Umbilical cord (tissue), 2 donors: ENCODE results near the gene SPEF1. TPM values are rescaled to one million over a fixed set of nuclear protein-coding genes. Genes with fewer than 3 reads are reported as not detected.
"Not testable (repeated sequence)": the region's sequence is repeated elsewhere in the genome, so short reads cannot be mapped to it uniquely, and the experiment has no call there.

Experiments used
- DNase-seq: peaks from one replicate; pipeline ENCODE4 v3.0.0-alpha.2; 2015; ENCODE audit warnings: low spot score
- total RNA-seq: library from RNA; depleted of rRNA; stranded (reverse); fragments of >200 nt; gene quantifications from one replicate; pipeline ENCODE4 v1.2.3, GENCODE V29; 2014; ENCODE audit warnings: low replicate concordance; ENCODE audit not compliant: insufficient read depth

Gene SPEF1
- 0.72 TPM for total RNA-seq

GRCh38 chr20:3781153-3781910 is at the start of gene SPEF1:
Gene SPEF1, minus strand, starts transcription at chr20:3781448. Its CDS starts 161 bp downstream, at chr20:3781287.
- peak; percentile 99 for DNase-seq

- not testable (repeated sequence) for DNase-seq
Observed at GRCh38 chr20:3829891-3830290, 48.6 kb upstream of the SPEF1 start.

DNA sequence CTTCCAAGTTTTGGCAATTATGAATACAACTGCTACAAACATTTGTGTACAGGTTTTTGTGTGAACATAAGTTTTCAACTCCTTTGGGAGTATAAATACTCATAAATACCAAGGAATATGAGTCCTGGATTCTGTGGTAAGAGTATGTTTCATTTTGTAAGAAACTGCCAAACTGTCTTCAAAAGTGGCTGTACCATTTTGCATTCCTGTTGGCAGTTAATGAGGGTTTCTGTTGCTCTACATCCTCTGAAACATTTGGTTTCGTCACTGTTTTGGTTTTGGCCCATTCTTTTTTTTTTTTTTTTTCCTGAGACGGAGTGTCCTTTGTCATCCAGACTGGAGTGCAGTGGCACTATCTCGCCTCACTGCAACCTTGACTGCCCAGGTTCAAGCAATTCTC is 47.5 kb upstream of the SPEF1 start:
- DNase-seq: no peak

GRCh38 chr20:3826420-3826819 is 45.2 kb upstream of the SPEF1 start:
- no peak for DNase-seq

DNA sequence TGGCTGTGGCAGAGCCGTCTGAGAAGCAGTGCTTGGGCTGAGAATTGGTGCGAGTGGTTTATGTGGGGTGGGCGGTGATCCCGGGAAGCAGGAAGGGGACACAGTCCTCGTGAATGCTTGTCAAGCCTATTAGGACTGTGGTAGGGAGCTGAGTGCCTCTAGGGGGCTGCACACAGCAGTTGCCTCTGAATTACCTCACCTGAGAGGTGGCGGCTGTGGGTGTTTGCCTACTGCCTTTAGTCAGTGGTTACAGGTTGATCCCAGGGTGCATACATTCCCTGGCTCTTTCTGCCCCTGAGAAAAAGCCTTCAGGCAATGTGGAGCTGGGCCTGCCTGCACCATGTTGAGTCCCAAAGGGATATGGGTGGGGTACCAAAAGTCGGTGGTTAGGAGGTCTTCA is 44.3 kb upstream of the SPEF1 start:
- DNase-seq: no peak

DNA sequence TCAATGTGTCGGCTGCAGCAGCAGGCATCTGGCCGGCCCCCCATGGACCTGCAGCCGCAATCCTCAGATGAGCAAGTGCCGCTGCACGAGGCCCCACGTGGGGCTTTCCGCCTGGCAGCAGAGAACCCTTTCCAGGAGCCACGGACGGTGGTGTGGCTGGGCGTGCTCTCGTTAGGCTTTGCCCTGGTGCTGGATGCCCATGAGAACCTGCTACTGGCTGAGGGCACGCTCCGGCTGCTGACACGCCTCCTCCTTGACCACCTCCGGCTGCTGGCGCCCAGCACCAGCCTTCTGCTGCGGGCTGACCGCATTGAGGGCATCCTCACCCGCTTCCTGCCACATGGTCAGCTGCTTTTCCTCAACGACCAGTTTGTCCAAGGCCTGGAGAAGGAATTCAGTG is 42.6 kb upstream of the SPEF1 start:
- DNase-seq: no peak

GRCh38 chr20:3821996-3822395 is 40.7 kb upstream of the SPEF1 start:
- no peak for DNase-seq

GRCh38 chr20:3820901-3821727 is 39.9 kb upstream of the SPEF1 start:
- DNase-seq: no peak

DNA sequence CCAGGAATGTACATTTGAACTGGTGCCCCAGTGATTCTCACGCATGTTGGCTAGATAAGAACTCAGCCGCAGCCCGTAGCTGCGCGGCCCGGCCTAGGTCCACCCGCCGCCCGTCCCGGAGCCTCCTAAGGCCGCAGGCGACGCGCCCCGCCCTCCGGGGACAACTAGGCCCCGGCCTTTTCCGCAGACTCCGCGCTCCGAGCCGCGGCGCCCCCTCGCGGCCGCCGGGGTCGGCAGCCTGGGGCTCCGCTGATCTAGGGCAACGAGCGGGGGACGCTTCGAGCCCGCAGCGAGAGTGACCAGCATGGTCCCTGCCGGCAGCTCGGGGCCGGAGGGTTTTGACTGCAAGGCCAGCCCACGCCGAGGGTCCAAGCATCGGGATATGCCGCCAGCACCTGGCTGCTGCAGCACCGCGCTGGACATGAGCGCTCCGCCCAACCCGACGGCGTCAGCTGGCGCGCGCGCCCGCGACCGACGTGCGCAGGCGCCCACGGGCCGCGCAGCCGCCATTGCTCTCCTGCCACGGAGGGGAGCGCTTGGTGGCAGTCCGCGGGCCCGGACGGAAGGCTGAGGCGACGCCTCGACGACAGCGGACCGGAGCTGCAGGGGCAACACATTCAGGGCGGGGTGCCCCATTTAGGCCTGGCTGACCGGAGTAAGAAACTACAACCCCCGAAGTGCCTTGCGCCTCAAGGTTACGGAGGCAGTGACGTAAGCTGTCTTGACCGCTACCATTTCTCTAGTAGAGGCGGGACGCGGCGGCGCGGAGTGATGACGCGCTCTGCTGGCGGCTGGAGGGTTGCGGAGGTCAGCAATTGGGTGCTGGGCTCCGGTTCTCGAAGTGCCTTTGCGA is 39.0 kb upstream of the SPEF1 start, which contains the start of gene AP5S1:
Gene AP5S1, plus strand, starts transcription at position 500 of the 853 bp plus-strand sequence. CDS start 1,571 bp downstream, outside the sequence.
- peak; percentile 98 for DNase-seq

DNA sequence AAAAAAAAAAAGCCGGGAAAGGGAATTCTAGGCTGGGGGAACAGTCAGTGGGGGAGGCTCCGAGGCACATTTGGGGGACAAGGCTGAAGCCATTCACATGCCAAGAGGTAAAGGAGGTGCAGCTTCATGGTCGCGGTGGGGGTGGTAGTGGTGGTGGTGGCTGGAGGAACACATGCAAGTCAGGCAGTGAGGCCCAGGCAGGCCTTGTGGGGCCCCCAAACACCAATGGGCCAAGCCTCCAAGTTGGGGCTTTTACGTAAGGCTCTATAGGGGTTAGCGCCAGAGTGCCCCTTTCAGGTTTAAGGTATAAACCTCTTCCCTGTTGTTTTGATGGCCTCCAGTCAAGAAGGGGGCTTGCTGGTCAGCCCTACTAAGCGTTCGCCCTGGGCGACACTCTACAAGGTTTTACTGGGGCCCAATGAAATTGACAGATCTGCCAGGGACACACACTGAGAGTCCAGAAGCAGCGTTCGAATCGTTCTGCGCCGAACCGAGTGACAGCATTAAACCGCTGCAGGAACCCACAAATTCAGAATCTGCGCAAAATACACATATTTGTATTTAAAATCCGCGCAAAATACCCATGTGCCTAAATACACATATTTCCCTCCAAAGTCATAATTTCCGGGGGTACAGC is 38.3 kb upstream of the SPEF1 start:
- no peak for DNase-seq

GRCh38 chr20:3818155-3819151 is 37.2 kb upstream of the SPEF1 start:
- DNase-seq: peak; percentile 77

DNA sequence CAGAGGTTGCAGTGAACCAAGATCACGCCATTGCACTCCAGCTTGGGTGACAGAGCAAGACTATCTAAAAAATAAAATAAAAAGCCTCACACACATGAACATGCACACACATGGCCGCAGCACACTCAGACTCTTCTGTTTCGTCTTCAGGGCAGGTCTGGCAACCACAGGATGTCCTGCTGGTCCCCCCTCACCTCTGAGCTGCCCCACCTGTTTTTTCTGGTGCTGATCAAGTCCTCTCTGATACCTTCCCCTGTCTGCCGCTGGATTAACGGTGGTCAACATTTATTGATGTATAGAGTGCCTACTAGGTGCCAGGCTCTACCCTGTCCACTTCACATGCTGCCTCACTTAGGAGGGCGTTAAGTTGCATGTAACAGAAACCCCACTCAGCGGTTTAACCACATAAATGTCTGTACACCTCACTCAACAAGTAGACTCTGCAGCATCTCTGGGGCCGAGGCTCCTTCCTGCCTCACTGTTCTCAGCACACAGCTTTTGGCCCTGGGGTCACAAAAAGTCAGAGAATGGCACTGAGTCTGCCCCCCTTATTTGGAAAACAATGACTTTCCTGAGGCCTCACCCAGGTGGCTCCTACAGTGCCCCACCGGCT is 34.6 kb upstream of the SPEF1 start:
- DNase-seq: no peak

DNA sequence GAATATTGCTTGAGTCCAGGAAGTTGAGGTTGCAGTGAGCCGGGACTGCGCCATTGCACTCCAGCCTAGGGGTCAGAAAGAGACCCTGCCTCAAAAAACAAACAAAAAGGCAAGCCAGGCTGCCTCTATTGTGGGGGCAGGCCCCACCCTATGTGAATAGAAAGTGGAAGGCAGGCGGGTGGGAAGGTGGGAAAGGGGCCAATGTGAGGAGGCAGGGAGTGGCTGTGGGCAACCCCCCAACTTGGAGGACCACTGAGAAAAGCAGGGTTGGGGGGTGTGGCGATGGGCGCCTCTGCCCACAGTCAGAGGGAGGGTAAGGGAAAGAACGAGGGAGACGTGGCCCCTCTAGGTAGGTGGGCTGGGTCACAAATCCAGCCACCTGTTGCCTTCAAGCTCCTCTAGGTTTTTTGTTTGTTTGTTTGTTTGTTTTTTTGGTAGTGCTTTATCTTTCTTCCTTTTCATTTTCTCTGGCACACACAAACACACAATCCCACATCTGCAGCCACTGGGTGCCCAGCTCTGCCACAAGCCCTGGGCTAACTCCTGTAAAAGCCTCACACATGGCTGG is 33.8 kb upstream of the SPEF1 start:
- no peak for DNase-seq

DNA sequence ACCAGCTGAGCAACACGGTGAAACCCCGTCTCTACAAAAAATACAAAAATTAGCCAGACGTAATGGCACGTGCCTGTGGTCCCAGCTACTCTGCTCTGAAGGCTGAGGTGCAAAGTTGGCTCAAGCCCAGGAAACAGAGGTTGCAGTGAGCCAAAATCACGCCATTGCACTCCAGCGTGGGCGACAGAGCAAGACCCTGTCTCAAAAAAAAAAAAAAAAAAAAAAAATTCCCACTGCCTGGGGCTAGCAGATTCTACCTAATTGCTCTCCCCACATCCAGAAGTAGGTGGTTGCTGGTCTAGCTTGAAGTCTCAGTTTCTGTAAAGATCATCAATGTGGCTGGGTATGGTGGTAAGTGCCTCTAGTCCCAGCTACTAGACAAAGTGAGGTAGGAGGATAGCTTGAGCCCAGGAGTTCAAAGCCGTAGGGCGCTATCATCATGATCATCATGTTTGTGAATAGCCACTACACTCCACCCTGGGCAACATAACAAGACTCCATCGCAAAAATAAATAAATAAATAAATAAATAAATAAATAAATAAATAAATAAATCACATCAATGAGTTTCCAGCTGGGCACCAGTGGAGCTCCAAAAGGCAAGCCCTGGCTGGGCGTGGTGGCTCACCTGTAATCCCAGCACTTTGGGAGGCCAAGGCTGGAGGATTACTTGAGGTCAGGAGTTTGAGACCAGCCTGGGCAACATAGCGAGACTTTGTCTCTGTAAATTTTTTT is 32.8 kb upstream of the SPEF1 start:
- no peak for DNase-seq

GRCh38 chr20:3812975-3813847 is 32.0 kb upstream of the SPEF1 start:
- peak; percentile 84 for DNase-seq

DNA sequence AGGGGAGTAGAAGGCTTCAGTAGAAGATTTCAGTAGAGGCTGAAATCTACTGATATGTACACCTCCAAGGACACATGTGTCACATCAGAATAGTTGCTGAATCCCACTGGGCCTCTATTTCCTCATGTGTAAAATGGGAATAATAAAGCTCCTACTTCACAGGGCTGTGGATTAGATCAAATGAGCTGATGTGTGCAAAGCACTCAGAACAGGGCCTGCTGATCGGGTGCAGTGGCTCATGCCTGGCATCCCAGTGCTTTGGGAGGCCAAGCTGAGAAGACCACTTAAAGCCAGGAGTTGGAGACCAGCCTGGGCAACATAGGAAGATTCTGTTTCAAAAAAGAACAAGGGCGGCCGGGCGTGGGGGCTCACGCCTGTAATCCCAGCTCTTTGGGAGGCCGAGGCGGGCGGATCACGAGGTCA is 31.0 kb upstream of the SPEF1 start:
- DNase-seq: no peak

DNA sequence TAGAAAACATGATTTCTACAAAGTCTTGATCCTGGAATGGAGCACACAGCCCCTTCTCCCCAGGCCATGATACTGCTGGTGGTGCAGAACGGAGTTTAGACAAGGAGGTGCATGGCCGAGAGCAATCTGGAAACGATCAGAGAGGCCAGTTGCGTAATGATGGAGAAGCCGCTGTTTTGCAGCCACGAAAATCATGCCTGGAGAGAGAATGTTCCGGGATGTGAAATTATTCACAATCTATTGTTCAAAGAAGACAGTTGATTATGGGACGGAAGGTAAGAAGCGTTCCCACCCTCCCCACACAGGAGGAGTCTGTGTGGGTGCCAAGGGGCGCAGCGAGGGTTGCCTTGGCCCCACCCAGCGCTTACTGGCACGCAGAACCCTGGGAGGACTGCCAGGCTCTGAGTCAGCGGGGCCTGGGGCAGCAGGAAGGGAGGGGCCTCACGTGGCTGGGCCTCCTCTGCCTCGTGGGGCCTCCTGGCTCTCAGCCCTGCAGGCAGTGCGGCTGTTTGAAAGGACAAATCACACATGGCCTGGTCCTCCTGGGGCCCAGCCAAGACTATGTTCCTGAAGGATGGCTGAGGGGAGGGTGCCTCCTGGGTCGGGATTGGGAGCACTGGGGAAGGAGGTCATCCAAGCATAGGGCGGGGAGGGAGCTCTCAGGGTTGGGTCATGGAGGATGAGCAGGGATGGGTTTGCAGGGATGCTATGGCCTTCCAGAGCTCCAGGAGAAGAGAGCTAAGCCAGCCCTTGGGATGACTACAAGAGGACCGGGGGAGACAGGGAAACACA is 30.4 kb upstream of the SPEF1 start:
- DNase-seq: peak; percentile 99
